ENCODE measurements around the gene ADGRA3.

GRCh38 chr4:22345678-22346077 lies 170.2 kb downstream of the ADGRA3 start:
- no peak for TF ChIP-seq CTCF (conservative IDR thresholded peaks at IDR 0.05; ENCODE audit: low read length)
- no peak for TF ChIP-seq EZH2phosphoT487 (IDR thresholded peaks at IDR 0.05; ENCODE audit: borderline replicate concordance)
